GM12891 (cell line): ENCODE data around the gene TMEM272.

Experiments used
- PAX5 ChIP-seq: IDR thresholded peaks from 2 replicates; pipeline ENCODE4 v1.6.1; 2011; ENCODE audit warnings: low read length, moderate library complexity, mild to moderate bottlenecking; ENCODE audit not compliant: insufficient read depth, severe bottlenecking
- POLR2A ChIP-seq: IDR thresholded peaks from 2 replicates; pipeline ENCODE4 v1.6.1; 2011; ENCODE audit warnings: low read depth, low read length, control low read depth
- POLR2AphosphoS5 ChIP-seq: IDR thresholded peaks from 2 replicates; pipeline ENCODE4 v1.6.1; 2011; ENCODE audit warnings: low read depth, low read length, control low read depth
- SPI1 ChIP-seq: IDR thresholded peaks from 2 replicates; pipeline ENCODE4 v1.6.1; 2011; ENCODE audit warnings: low read depth, low read length, control low read depth
- TAF1 ChIP-seq: IDR thresholded peaks from 2 replicates; pipeline ENCODE4 v1.6.1; 2011; ENCODE audit warnings: low read depth, low read length, control low read depth

DNA sequence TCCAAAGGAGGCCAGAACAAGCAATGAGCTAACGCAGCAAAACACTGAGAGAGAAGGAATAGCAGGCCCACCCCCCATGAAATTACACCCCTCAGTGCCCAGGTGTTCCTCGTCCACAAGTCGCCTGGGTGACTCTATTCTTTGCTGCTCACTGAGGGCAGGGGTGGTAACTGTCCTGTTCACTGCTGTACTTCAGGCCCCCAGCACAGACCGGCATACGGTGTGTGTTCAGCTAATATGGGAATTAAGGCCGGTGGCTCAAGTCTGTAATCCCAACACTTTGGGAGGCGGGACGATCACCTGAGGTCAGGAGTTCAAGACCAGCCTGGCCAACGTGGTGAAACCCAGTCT lies 72.9 kb downstream of the TMEM272 start:
- TF ChIP-seq POLR2AphosphoS5 (no peak), POLR2A (no peak), TAF1 (no peak), SPI1 (no peak), PAX5 (no peak)
